KOPT-K1 (cell line): ENCODE data around the gene MTG1.
A peak's percentile ranks its signal among the peaks of the same experiment; 100 is the strongest.
"Not testable (repeated sequence)": the region's sequence is repeated elsewhere in the genome, so short reads cannot be mapped to it uniquely, and the experiment has no call there.

ENCODE experiments used
- H3K27ac ChIP-seq: fragments of 200-600 bp; sonication (generic); 2 replicates; pipeline ENCODE4 v1.5.1; 2016; ENCODE audit warnings: antibody characterized with exemption, mild to moderate bottlenecking, low read depth, low read length; ENCODE audit not compliant: poor library complexity, severe bottlenecking
- H3K36me3 ChIP-seq: fragments of 200-600 bp; sonication (generic); 2 replicates; pipeline ENCODE4 v1.5.1; 2017; ENCODE audit warnings: antibody characterized with exemption, mild to moderate bottlenecking, low read length, moderate library complexity; ENCODE audit not compliant: insufficient read depth
- H3K9me3 ChIP-seq: fragments of 200-600 bp; sonication (generic); 2 replicates; pipeline ENCODE4 v1.5.1; 2017; ENCODE audit warnings: antibody characterized with exemption, low read length, mild to moderate bottlenecking; ENCODE audit not compliant: insufficient read depth, poor library complexity, severe bottlenecking

Gene MTG1

DNA sequence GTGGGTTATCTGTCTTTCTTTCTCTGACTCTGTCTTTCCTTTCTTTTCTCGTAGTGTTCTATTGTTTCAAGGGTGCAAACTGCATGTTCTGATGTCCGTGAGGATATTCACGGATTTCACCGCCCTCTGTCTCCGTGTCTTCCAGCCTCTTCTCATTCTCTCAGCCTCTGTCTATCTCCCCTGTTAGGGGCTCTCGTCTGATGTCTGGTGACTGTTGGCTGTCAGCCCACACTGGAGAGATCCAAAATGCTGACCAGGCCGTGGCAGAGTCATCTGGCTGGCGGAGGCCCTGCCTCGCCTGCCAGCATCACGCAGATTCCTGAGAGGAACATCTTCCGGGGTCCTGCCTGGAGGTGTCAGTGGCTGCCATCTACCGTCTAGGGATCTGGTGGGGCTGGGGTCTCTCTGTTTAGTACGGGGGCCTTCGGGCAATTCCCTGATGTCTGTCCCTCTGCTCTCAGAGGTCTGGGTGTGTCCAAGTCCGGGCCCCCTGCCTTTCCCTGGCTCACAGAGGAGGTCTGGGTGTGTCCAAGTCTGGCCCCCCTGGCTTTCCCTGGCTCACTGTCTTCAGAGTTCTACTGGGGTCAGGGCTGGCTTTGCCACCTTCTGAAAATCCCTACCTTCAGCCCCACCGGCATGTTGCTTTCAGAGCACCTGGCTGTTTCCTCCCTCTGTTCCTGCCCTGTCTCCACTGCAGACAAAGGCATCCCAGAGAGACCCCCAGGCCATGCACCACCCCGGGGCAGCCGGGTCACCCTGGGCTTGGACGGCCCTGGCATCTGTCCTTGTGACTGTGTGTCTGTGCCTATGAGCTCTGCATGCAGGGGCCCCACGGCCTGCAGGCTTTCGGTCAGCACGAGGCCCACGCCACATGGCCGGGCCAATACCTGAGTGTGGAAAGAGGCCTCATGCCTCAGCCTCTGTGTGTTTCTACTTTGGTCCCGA is 45.8 kb downstream of the MTG1 start:
- Histone ChIP-seq H3K27ac (no peak overlapping the region), H3K9me3 (peaks cover 4% of the 10 kb centered on the region), H3K36me3 (no peaks in the 10 kb centered on the region)

DNA sequence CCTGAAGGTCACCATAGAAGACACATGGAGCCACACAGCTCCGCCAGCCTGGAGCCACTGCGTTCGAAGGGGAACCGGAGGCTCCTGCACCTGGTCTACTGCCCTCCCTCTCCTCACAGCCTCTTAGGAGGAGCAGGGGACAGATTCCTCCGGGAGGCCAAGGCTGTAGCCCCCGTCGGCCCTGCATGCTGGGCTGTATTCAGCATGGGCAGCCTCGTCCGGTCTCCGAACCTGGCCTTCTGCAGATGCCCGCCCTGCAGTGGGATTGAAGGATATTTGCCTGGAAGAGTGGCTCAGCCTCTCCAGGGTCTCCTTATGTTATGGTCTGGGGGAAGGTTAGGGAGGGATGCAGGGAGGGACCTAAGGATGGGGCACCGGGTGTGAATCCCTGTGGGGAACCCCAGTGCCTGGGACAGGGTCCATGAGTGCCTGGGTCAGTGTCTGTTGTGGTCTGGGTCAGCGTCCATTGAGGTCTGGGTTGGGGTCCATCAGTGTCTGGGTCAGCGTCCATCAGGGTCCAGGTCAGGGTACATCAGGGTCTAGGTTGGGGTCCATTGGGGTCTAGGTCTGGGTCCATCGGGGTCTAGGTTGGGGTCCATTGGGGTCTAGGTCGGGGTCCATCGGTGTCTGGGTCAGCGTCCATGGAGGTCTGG is 46.8 kb downstream of the MTG1 start:
- Histone ChIP-seq H3K9me3 (peaks cover 13% of the 10 kb centered on the region), H3K27ac (no peak overlapping the region), H3K36me3 (no peaks in the 10 kb centered on the region)

DNA sequence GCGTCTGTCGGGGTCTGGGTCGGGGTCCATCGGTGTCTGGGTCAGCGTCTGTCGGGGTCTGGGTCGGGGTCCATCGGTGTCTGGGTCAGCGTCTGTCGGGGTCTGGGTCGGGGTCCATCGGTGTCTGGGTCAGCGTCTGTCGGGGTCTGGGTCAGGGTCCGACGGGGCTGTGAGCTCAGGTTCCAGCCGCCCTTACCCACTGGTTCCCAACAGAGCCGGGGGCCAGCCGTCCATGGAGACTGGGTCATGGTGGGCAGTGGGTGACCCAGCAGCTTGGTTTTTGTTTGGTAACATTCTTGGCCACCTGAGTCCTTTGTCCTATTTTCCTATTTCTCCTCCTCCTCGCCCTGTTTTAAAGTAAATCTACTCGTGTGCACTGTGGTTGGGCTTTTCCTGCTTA is 47.4 kb downstream of the MTG1 start:
- peak overlapping the region; percentile 52 for H3K27ac ChIP-seq
- H3K9me3 ChIP-seq = peaks cover 19% of the 10 kb centered on the region
- H3K36me3 ChIP-seq = not testable (repeated sequence)

GRCh38 chr10:133441780-133442179 is 47.8 kb downstream of the MTG1 start:
- Histone ChIP-seq H3K27ac (peak overlapping the region; percentile 52), H3K9me3 (peaks cover 23% of the 10 kb centered on the region), H3K36me3 (no peaks in the 10 kb centered on the region)

GRCh38 chr10:133442191-133442966 is 48.4 kb downstream of the MTG1 start:
- Histone ChIP-seq H3K36me3 (no peaks in the 10 kb centered on the region), H3K9me3 (peaks cover 29% of the 10 kb centered on the region), H3K27ac (peak overlapping the region; percentile 52)

DNA sequence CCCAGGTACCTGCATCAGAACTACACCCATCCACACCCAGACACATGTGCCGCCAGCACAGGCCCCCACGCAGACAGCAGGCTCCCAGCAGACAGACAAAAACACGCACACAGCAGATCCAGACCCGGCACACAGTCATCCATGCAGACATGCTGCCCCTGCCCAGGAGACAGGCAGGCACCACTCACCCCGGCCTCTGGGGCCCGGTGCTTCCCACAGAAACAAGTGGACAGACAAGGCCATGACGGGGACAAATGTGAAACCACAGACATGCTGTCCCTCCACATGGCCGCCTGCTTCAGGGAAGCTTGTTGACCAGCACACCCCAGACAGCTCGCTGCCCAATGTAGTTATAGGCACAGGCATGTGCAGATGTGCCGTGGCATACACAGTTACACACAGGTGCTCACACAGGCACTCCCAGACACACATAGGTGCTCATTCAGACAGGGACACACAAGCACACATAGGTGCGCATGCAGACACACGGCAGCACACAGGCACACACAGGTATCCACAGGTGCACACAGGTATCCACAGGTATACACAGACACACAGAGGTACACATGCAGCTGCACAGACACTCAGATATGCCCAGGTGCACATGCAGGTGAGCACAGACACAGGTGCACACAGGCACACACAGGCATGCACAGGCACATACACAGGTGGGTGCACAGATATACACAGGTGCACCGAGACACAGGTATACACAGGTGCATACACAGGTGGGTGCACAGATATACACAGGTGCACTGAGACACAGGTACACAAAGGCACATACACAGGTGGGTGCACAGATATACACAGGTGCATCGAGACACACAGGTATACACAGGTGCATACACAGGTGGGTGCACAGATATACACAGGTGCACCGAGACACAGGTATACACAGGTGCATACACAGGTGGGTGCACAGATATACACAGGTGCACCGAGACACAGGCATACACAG is 49.3 kb downstream of the MTG1 start:
- H3K27ac ChIP-seq = peak overlapping the region; percentile 52
- peaks cover 38% of the 10 kb centered on the region for H3K9me3 ChIP-seq
- H3K36me3 ChIP-seq = no peaks in the 10 kb centered on the region

DNA sequence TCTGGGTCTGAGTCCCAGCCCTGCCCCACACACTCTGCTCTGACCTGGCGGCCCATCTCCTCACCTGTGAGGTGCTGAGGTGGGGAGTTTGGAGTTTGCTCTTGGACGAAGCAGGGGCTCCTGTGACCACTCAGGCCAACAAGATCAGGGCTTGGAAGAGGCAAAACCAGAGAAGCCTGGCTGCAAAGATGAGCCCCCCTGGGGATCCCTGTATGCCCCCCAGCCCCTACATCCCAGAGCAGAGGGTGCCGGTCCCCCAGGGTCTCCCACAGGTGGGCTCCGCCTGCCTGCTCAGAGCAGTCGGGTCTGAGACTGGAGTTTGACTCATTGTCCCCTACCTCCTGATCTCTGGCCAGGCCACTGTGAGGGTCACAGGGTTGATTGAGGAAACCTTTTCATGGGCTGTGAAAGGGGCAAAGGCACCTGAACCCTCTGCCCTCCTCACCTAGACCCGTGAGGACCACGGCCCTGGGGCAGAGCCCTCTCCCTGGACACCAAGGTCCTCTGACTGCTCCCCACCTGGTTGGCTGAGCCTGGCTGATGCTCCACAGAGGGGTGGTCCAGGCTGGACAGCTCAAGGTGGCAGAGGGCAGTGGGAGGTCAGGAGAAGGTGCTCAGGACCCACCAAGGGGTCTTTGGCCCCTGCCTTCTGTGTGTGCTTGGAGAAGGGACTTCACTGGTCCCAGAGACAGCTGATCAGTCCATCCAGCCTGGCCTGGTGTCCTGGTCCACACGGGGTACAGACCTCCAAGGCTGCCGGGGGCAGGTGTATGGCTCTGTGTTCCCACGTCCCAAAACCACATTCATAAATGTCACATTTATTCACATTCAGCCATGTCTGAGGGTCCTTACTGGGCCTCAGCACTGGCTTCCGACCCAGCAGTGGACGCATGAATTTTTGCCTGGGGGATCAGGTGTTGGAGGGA is 50.6 kb downstream of the MTG1 start:
- Histone ChIP-seq H3K9me3 (peaks cover 50% of the 10 kb centered on the region), H3K36me3 (no peaks in the 10 kb centered on the region), H3K27ac (no peak overlapping the region)

GRCh38 chr10:133445268-133445732 is 51.3 kb downstream of the MTG1 start:
- Histone ChIP-seq H3K27ac (no peak overlapping the region), H3K9me3 (peaks cover 50% of the 10 kb centered on the region), H3K36me3 (no peaks in the 10 kb centered on the region)

DNA sequence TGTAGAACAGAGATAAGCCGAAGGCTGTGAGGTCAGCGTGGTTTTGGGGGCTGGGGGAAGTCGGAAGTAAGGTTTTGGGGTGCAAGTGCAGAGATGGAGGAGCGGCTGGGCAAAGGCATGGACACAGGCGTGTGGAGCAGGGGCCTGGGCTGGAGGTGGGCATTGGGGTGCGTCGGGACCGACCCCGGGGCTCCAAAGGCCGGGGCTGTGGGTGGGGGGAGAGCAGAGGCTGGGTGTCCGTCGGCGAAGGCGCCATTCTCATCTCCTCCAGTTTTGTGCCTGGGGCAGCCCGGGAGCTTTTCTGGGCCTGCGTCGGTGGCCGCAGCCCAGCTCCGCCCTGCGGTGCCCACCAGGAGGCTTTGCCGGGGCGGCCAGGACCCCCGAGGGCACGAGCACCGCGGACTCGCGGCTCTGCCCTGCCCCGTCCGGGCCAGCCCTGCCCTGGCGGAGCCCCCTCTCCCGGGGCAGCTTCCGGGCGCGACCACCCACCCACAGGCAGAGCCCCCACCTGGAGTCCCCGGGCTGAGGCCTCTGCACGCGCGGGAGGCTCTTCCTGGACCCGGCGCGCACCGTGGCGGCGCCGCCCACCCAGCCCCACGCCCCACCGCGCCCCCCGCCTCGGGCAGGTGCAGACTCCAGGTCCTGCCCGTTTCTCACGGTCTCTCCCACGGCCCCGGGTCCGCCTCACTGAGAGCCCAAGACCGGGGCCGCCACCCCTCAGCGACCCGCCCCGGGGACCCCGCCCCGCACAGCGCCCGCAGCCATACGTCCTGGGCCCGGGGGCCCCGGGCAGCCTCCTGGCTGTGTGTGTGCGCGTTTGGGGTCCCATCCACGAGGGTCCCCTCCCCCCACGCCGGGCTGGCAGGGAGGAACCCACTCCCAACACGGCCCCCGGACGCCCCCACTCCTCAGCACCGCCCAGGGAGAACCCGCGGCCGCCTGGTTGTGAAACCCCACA is 52.1 kb downstream of the MTG1 start:
- Histone ChIP-seq H3K36me3 (no peaks in the 10 kb centered on the region), H3K9me3 (peaks cover 50% of the 10 kb centered on the region), H3K27ac (no peak overlapping the region)

- H3K27ac ChIP-seq = no peak overlapping the region
- H3K36me3 ChIP-seq = no peaks in the 10 kb centered on the region
- H3K9me3 ChIP-seq = peaks cover 50% of the 10 kb centered on the region
Measured at GRCh38 chr10:133446979-133447378, 53.0 kb downstream of the MTG1 start.

- H3K36me3 ChIP-seq = no peaks in the 10 kb centered on the region
- no peak overlapping the region for H3K27ac ChIP-seq
- peaks cover 50% of the 10 kb centered on the region for H3K9me3 ChIP-seq
Measured at GRCh38 chr10:133448120-133448519, 54.2 kb downstream of the MTG1 start.

GRCh38 chr10:133451346-133451745 is 57.4 kb downstream of the MTG1 start:
- no peak overlapping the region for H3K27ac ChIP-seq
- 0 out of 2 replicates have a peak, but pooled peaks cover 5% of the 10 kb centered on the region for H3K36me3 ChIP-seq
- peaks cover 32% of the 10 kb centered on the region for H3K9me3 ChIP-seq
